GM18508 (cell line): ENCODE data around the gene SEMA3C.

Experiments
- ATAC-seq: cut with Tn5 transposase; IDR thresholded peaks from one replicate; pipeline ENCODE4 v1.9.1; 2021; ENCODE audit warnings: moderate number of reproducible peaks; ENCODE audit not compliant: insufficient read depth, unreplicated experiment

The SEMA3C gene

GRCh38 chr7:80829527-80829926, 89.3 kb downstream of the SEMA3C start:
- no peak for ATAC-seq

DNA sequence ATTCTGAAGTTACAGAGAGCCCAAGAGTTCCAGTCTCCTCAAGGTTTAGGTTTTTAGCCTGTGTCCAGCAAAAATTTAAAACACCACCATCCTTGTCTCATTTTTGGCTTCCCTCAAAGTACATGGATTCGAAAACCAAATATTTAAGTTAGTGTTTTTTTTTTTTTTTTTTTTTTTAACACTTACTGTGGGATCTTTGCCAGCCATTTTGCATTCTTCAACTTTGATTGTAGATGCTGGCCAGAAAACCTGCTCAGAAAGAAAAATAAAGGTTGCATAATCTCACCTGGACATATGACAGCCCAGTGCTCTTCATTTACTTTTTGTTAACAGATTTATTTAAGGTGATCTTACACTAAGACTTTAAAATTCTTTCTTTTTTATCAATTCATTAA, 91.6 kb downstream of the SEMA3C start:
- ATAC-seq = no peak

- no peak for ATAC-seq
Observed at GRCh38 chr7:80826520-80827238, 92.2 kb downstream of the SEMA3C start.

- no peak for ATAC-seq
Observed at GRCh38 chr7:80825499-80825898, 93.4 kb downstream of the SEMA3C start.

- no peak for ATAC-seq
Observed at GRCh38 chr7:80824253-80824652, 94.6 kb downstream of the SEMA3C start.

DNA sequence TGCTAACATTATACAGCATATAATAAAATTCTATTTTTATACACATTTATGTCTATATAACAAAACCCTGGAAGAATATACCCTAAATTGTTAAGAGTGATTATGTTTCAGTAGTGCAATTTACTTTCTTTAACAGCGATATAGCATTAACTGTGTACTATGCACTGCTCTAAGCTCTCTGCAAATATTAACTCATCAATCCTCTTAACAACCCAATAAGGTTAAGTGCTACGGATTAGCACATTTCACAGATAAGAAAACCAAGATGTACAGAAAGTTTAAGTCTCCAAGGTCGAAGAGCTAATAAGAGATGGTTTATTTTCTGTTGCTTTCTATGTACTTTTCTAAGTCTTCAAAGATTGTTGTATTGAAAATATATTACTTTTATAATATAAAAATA, 95.8 kb downstream of the SEMA3C start:
- no peak for ATAC-seq

- no peak for ATAC-seq
Observed at GRCh38 chr7:80821771-80822319, 97.0 kb downstream of the SEMA3C start.

DNA sequence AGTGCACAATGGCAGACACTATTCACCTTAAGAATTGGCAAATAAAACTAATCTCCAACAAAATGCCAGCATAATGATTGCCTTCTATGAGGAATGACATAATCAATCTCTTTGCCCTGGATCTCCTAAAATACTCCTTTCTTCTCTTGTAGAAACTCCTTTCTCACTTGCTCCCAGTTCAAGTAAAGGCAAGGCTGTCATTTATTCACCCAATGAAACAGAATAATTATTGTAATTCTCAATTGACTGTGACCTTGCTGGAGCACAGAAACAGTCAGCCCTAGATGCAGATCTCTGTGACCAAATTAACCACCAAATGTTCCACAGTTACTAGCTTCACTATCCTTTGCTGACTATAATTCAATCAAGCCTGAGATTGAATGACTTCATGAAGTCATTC, 99.3 kb downstream of the SEMA3C start:
- ATAC-seq = no peak

GRCh38 chr7:80818181-80818580, 100.7 kb downstream of the SEMA3C start:
- no peak for ATAC-seq

DNA sequence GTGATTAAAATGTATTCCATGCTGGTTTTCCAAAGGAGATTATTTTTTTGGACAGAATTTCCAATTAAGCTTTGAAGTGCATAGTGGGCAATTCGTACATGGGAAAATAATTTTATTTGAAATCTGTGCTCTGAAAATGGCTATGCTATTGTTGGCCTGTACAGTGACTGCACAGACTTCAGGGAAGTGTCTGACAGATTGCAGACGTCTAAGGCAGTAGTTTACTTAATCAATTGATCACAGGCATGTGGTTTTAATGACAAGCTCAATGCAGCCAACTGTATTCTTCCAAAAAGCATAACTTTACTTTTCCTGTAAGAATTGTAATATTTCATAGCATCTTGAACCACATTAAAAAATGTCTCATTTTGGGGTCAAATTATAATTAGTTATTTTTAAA, 102.0 kb downstream of the SEMA3C start:
- ATAC-seq = no peak

GRCh38 chr7:80815733-80816132, 103.1 kb downstream of the SEMA3C start:
- no peak for ATAC-seq

GRCh38 chr7:80809545-80809944, 109.3 kb downstream of the SEMA3C start:
- ATAC-seq = no peak

DNA sequence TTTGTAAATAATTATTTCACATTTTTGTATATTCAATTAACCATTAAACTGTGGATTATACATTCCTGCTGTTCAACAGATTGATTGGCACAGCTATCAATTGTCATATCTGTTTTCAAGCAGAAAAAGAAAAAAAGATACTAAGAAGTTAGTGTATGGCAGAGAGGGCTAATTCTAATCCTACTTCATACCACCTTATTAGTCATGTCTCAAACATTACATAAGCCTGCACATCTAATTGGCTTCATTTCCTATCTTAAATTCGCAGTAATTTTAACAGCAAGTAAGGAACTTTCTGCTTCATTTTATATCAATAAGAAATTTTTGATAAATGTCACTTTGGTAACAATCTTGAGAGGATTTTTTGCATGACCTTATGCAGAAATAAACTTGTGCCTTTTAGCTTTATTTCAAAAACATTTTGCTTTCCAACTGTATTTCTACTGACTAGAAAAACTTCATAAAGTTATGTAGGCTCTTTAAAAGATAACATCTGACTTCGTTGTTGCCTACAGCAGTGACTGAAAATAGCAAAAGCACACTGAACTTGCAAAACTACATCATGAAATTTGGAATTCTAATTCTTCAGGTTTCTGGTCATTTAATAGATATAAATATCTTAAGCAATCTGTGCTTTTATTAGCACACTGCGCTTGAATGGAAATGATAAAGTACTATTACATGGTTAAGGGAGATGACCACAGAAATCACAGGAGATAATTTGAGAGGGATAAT, 111.5 kb downstream of the SEMA3C start:
- no peak for ATAC-seq

GRCh38 chr7:80806663-80807062, 112.2 kb downstream of the SEMA3C start:
- ATAC-seq = no peak

- ATAC-seq = no peak
Observed at GRCh38 chr7:80804589-80804988, 114.3 kb downstream of the SEMA3C start.

- no peak for ATAC-seq
Observed at GRCh38 chr7:80802527-80802926, 116.3 kb downstream of the SEMA3C start.

DNA sequence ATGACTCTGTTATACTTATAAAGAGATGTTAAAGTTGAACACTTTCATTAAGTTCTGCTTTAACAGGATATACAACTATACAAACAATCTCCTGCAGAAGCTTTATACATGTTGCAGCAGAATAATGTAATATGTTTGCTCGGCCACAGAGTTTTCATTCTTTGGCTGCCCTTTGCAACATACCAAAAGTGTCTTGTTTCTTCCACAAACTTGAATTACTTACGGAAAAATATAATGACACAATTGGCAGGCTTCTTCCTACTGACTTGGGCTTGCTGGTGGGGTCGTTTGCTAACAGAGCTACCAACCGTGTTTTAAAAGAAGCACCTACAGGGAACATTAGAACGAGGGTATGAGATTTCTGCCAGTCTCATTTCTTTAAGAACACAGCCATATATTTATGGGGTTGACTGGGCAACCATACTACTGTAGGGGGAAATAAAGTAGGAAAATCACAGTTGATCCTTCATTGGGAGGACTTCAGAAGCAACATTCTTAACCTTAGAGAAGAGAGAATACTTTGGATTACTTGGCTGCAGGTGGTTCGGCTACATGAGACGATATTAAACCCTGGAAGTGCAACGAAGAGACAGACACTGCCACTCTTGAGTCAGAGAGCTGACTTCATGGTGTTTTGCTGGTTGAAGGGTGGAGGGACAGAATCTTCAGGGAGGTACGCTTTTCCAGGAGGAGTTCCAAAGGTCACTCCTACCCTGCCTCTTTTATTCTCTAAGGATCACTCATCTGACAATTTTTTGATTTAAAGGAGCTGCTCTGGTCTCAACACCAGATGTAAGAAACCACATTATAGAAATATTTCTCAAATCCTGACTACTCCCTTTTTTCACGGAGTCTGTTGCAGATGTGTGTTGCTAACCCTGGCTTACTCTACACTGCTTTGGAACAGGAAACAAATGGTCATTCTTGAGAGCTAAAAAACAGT, 123.9 kb downstream of the SEMA3C start:
- ATAC-seq = no peak

DNA sequence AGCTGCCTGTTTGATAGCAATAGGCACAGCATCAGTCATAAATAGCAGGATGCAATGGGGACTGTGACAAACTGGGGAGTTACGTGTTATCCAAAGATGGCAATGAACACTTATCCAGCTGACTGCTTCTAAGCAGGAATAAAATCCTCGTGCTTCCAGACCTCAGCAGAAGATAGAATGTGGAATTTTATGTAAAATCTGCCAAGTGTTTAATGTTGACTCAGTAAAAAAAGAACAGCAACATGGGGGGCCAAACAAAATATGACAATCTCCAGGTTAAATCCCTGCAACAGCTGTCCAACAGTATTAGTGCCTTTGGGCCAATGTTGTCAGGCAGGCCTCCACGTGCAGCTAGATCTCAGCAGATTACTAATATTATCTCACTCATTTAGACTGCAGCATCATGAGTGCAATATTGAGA, 127.3 kb downstream of the SEMA3C start:
- no peak for ATAC-seq

DNA sequence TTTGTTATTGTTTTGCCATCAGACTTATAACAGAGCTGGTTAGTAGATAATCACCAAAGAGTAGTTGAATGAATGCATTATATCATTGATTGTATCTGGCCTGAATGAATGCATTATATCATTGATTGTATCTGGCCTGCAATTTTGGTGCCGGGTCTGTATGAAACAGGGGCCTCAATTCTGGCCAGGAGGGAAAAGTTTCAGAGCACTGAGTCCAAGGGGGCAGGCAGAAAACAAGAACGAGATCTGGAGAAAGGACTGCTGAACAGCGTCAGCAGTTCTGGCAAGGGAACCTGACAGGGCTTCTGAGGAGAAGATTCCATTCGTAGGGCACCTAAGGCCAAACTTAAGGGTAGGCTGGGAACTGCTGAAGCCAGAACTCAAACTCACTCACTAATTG, 128.0 kb downstream of the SEMA3C start:
- ATAC-seq = no peak

DNA sequence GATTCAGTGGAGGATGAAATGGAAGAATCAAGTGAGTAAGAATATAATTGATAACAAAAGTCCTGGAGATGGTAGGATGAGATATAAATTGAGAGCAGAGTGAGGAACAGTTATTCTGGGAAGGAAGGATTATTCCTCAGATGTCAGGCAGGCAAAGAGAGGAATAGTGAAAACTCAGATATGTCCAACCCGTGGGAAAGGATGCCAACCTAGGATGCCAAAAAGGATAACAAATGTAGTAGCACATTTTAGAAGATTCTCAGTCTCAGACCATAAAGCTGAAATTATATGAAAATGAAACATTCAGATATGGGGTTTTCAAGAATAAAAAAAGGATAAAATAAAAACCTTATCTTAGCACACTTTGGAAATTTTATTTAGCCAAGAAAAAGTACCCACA, 131.1 kb downstream of the SEMA3C start:
- ATAC-seq = no peak
